Epithelial cell of prostate (primary cell): ENCODE results near the gene MOGAT2.
A peak's percentile ranks its signal among the peaks of the same experiment; 100 is the strongest.
"Not testable (repeated sequence)": the region's sequence is repeated elsewhere in the genome, so short reads cannot be mapped to it uniquely, and the experiment has no call there.

Source experiments
- DNase-seq: peaks from one replicate; pipeline ENCODE4 v3.0.0-alpha.2; 2011; ENCODE audit warnings: low read depth, low spot score
- H3K27ac ChIP-seq: fragments of 450-650 bp; 2 replicates; pipeline ENCODE4 v1.5.1; 2017; ENCODE audit warnings: mild to moderate bottlenecking

The MOGAT2 gene

DNA sequence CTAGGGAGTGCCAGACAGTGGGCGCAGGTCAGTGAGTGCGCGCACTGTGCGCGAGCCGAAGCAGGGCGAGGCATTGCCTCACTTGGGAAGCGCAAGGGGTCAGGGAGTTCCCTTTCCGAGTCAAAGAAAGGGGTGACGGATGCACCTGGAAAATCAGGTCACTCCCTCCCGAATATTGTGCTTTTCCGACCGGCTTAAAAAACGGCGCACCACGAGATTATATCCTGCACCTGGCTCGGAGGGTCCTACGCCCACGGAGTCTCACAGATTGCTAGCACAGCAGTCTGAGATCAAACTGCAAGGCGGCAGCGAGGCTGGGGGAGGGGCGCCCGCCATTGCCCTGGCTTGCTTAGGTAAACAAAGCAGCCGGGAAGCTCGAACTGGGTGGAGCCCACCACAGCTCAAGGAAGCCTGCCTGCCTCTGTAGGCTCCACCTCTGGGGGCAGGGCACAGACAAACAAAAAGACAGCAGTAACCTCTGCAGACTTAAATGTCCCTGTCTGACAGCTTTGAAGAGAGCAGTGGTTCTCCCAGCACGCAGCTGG lies 31.2 kb downstream of the MOGAT2 start:
- not testable (repeated sequence) for DNase-seq, H3K27ac ChIP-seq

DNA sequence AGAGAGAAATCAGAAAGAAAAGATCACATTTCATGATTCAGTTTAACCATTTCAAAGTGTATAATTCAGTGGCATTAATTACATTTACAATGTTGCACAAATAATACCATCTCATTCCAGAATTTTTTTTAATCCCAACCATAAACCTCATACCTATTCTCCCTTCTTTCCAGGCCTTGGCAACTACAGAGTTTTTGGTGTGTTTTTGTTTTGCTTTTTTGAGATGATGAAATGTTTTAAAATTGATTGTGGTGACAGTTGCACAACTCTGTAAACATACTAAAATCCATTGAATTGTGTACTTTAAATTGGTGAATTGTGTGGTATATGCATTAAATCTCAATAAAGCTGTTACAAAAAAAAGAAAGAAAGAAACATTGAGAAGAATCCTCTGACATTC lies 37.3 kb downstream of the MOGAT2 start:
- H3K27ac ChIP-seq, DNase-seq: not testable (repeated sequence)

DNA sequence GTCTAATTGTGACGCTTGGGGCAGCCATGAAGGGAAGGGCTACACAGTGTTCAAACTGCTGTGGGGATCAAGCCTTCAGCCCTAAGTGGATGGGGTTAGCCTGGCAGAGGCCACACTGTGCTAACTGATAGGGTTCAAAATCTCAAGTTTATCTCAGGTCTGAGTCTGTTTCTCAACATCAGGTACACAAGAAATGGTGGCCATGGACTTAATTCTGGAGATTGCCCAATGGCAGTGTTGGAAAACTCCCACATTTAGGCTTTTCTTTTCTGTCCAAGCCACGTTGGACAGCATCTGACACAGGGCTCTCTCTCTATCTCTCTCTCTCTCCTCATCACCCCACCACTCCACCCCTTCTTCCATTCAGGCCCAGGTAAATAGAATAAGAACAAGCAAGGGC lies 40.0 kb downstream of the MOGAT2 start:
- H3K27ac ChIP-seq: no peak overlapping the region
- DNase-seq: no peak

DNA sequence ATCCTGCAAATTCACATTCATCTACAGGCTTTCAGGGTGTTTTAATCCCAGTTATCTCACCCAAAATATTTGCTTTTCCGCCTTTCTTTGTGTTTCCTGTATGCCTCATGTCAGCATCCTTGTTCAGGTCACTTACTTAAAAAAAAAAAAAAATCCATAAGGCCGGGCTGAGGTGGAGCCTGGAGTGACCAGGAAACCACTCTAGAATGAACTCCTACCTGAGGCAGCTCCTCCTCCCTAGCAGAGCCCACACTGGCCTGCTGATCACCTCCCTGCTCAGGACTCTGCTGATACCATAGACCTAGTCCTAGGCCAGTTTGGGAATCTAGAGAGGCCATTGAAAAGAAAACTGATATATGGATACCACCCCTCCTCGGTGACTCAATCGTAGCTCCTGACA lies 42.2 kb downstream of the MOGAT2 start:
- no peak for DNase-seq
- no peak overlapping the region for H3K27ac ChIP-seq

DNA sequence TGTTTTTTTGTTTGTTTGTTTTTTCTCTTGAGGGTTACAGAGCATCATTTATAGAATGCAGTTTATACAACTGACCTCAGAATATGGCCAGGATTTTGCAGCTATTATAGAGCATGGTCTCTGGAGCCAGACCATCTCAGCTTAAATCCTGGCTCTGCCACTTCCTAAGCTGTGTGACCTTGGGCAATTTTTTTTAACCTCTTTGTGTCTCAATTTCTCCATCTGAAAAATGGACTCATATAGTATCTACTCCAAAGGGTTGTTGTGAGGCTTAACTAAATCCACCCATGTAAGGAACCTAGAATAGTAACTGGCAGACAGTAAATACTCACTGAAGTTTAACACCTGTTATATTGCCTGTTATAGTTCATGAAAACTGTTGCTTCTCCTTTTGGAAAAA lies 42.6 kb downstream of the MOGAT2 start:
- no peak for DNase-seq
- H3K27ac ChIP-seq: no peak overlapping the region

DNA sequence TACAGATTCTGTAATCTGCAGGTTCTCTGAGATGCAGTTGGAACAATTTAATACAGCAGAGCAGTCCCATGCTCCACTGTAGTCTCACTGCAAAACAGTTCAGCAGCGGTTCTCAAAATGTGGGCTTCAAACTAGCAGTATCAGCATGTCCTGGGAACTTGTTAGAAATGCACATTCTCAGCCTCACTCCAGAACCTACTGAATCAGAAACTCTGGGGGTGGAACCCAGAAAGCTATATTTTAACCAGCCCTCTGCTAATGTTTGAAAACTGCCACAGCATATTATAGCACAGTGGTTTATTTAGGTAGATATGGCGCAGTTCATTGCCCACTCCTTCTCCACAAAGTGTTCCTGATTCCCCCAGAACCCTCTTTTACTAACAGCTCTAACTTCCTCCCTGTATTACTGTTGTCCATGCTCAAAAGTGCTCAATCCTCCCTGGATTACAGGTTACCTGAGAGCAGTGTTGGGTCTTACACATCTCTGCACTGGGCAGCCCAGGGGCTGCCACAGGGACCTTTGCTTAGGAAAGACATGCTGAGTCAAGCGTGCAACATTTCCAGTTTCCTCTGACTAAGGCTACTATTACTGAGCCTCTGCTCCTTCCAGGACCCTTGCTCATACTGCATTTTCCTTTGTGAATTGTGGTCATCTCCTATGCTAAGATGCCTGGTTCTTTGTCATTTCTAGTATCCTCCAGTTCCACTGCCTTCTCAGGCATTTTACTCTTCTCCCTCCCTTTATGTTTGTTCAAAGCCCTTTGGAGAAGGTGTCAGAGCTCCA lies 43.3 kb downstream of the MOGAT2 start:
- peak overlapping the region; percentile 6 for H3K27ac ChIP-seq
- DNase-seq: no peak

DNA sequence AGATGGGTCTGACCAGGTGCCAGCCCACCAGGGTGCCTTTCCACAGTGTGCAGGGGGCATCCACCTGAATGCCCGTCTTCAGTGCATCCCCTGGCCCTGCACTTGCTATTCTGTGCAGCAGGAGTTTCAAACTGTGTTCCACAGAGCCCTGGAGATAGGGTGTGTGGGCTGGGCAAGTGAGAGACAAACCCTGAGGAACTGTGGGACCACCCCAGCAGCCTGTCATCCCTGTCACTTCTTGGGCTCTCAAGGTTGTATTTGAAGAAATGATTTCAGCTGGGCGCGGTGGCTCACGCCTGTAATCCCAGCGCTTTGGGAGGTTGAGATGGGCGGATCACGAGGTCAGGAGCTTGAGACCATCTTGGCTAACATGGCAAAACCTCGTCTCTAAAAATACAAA lies 44.5 kb downstream of the MOGAT2 start:
- no peak for DNase-seq
- H3K27ac ChIP-seq: no peak overlapping the region

DNA sequence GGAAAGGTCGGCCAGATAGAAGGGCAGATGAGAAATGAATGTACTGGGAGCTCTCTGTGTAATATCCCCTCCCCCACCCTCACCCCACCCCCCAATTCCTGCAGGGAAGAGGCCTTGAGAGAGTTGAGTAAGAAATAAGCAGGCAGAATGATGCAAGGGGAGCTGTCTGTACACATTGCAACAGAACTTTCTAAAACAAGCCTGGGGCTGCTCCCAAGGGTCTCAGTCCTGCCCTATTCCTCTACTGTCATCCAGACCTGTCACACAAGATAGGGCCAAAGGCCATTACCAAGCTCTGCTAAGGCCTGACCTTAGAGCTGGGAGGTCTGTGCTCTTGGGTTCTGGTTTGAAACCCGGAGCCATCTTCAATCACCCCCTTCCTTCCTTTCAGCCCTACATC lies 45.2 kb downstream of the MOGAT2 start:
- DNase-seq: no peak
- no peak overlapping the region for H3K27ac ChIP-seq

DNA sequence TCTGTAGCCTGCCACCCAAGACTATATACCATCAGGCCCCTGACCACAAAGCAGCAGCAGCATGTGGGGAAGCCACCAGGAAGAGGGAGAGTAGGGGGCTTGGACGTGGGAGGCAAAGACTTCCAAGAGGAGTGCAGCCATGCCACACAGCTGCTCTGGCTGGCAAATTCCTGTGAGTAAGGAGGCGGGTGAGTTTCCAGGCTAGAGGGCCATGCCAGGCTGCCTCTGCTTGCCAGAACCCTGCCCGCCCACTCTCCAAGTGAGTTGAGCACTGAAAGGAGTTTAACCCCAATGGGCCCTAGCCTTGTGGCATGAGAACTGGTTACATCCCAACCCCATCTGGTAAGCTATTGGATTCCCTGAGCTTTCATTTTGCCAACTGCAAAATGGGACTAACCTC lies 46.2 kb downstream of the MOGAT2 start:
- no peak overlapping the region for H3K27ac ChIP-seq
- no peak for DNase-seq

DNA sequence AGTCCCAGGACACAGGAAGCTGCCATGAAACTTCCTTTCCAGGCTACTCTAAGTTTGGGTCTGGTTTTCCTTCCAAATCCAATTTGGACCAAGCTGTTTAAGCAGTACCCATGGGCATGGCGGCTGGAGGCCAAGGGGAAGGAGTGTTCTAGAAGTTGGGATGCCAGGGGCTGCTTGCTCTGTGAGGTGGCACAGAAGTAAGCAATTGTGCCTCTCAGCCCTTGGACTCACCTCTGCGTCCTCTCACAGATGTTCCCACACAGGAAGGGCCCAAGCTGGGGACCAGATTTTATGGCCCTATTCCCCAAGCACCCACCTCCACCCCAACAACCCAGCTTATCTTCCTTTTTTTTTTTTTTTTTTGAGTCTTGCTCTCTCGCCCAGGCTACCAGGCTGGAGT lies 47.5 kb downstream of the MOGAT2 start:
- DNase-seq: no peak
- no peak overlapping the region for H3K27ac ChIP-seq

DNA sequence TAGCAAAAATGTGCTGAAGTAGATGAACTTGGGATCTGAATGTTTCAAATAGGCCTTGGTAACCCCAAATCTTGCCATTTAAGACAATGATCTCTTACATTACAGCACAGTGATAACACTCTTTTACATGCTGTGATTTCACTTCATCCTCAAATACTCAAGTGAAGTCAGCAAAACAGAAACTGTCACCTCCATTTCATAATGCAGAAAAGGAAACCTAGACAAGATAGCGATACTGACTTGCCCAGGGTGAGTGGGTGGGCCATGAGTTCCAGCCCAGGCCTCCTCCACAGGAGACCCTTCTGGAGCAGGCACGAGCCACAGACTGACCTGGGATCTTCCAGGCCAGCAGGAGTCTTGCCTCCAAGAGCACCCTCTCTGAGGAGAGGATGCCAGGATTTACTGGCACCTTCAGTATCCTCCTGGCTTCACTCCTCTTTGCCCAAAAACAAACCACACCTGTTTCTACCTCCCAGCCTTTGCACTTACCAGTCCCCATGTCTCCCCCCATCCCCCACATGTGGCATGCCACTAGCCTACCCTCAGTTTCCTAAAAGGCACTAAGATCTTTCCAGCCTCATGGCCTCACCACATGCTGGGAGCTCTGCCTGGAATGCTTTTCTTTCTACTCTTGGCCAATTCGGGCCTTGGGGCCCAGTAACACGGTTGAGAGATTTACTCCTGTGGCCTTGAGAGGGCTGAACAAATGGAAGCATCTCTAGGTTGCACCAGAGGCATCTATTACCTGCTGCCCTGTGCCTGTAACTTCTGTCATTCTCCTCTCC lies 49.0 kb downstream of the MOGAT2 start:
- no peak overlapping the region for H3K27ac ChIP-seq
- DNase-seq: no peak

DNA sequence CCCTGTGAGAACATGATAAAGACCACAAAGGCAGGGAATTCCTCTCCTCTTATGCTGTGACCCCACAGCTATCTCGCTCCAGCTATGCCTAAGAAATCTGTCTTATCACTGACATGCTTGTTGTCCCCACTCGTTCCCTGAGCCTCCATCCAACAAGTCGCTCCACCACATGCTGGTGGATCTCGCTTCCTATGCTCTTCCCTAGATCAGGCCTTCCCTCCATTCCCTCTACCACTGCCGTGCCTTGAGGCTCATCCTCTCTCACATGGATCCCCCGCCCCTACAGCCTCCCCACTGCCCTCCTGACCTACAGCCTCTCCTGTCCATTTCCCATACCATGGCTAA lies 49.6 kb downstream of the MOGAT2 start:
- no peak for DNase-seq
- no peak overlapping the region for H3K27ac ChIP-seq

DNA sequence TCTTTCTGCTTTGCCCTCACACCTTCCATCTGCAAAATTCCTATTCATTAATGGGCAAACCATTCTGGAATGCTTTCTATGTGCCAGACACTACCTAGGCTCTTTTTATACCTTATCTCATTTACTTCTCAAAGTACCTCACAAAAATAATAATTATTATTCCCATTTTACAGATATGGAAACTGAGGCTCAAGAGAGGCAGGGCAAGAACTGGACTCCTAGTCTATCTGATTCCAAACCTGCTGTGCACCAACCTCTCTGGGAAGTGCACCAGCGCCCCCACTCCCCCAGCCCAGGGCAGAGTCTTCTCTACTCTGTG lies 50.1 kb downstream of the MOGAT2 start:
- H3K27ac ChIP-seq: no peak overlapping the region
- DNase-seq: no peak

DNA sequence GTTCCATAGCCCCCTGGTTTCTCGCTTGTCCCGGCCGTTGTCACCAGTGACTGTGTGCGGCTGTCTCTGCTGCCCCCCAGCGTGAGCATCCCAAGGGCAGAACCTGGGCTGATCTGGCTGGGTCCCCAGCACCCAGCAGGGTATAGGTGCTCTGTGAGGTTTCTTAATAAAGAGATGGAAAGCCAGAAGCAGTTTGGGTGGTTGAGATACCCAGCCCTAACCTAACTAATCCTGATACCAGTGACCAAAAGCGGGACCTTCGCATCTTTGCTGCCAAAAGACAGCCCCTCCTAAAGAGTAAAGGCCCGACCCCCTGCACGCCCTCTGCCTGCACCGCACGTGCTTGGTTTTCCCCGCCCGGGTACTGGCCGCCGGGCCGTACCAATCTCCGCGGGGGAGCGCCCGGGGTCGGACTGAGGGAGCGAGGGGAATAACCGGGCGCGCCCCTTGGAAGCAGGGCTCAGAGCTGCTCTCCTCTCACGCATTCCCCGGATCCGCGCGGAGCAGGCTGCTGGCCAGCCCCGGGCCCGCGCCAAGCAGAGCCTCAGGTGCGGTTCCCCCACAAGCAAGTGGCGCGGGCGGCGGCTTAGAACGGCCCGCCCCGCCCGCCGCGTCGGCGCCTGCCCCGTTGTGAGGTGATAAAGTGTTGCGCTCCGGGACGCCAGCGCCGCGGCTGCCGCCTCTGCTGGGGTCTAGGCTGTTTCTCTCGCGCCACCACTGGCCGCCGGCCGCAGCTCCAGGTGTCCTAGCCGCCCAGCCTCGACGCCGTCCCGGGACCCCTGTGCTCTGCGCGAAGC lies 50.7 kb downstream of the MOGAT2 start, which contains the start of gene DGAT2:
Gene DGAT2 (plus strand): TSS at position 667 of the 797 bp plus-strand sequence. CDS start 214 bp downstream, outside the sequence.
- DNase-seq: no peak
- H3K27ac ChIP-seq: no peak within 1 kb of the TSS

DNA sequence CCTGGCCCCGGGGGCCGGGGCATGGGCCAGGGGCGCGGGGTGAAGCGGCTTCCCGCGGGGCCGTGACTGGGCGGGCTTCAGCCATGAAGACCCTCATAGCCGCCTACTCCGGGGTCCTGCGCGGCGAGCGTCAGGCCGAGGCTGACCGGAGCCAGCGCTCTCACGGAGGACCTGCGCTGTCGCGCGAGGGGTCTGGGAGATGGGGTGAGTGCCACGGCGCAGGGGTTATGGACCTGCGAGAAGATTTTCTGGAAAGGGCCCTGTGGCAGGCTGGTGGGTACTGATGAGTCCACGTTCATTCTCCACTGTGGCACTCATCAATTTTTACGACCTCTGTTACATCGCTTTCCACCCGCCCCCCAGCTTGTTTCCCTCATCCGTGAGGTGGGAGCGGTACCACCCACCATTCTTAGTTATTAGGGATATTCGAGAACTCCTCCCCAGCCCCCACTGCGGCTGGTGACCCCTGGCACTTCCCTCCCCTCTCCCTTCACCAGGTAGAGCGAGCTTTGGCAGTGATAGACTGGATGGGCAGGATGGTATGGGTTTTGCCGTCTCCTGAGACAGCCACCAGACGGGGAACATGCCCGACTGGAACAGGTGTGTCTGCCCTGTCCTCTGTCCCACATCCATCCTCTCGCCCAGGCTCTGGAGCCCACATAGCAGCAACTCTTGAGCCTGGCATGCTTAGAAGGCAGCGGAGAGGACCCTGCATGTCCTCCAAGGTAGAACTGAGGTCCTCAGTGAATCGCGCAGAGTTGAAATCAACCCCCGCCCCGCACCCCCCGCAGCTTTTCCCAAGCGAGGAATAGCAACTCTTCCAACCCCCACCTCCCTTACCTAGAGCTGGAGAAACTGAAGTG lies 51.5 kb downstream of the MOGAT2 start:
- DNase-seq: no peak
- no peak overlapping the region for H3K27ac ChIP-seq

DNA sequence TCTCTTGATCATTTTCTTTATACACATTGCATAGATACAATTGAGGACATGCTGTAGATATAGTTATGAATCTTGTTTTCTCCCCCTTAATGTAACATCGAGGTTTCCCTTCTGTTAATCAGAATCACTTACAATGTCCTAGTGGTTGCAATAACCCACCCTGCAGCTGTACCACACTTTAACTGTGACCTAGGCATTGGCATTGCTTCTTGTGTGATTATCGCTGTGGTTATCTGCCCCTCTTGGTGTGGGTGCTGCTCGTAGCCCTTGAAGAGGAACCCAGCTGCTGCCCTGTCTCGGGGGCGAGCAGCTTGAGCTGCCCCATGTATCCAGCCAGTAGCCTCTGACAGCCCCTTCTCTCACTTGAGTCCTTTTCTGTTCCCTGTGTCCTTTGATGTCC lies 52.5 kb downstream of the MOGAT2 start:
- no peak overlapping the region for H3K27ac ChIP-seq
- no peak for DNase-seq

DNA sequence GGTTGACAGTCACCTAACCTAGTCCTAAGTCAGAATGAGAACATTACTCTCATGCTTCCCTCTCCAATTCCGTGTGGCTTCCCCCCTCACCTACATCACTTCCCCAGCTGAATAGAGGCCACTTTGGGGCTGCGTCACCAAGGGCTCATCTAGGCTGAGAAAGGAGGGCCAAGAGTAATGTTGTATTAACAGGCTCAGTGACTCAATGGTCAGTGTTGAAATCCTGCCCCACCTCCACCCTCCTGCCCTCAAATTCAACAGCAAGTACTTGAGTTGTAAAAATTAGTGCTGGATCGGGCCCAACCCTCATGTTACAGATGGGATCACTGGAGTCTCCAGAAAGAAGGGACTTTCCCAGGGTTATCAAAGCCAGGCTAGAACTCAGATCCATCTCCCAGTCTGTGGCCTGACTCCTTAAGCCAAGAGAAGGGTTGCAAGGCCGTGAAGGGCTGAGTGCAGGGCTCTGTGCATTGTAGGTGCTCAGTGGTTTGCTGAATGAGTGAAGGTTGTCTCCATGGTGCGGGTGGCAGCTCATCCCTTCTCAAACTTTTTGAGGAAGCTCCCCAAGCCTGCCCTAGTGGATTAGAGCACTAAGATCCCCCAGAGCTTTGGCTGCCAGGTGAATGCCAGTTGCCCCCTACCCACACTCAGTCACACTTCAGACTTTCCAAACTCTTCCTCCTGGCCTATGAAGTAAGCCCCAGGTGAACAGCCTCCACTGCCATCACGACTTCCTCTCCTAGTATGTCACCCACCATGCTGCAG lies 54.2 kb downstream of the MOGAT2 start:
- DNase-seq: no peak
- H3K27ac ChIP-seq: no peak overlapping the region

DNA sequence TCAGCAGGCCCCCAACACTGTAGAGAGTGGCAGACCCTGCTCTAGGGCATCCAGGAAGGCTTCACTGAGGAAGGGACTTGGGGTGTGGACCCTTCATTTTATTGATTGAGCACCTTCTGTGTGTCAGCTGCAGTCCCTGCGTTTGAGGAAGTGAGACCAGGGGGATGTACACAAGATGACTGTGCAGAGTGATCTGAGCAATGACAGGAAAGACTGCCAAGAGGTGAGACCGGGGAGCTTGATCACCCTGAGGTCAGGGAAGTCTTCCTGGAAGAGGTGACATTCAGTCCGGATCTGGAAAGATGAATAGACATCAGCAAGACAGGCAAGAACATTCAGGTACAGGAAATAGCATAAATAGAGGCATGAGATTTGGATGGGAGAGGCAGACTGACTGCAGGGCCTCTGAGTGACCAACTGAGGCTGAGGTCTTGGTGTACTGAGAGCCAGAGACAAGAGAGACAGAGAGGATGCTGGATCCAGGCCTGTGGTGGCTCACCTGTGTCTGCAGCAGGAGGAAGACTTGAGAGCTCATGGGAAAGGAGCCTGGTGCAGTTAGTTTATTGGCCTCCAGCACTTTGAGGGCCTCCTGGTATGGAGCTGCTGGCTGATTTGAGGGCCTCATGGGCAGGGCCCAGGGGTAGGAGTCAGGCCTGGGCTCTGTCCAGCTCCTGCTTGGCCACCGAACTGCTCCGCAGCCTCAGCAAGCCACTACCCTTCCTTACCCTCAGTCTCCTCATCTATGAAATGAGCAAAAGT lies 56.1 kb downstream of the MOGAT2 start:
- no peak for DNase-seq
- no peak overlapping the region for H3K27ac ChIP-seq
